ENCODE results near the gene NATD1.

Gene NATD1

GRCh38 chr17:21223086-21223485 lies 30.1 kb downstream of the NATD1 start:
- Histone ChIP-seq H3K4me1 (ENCODE audit: control insufficient read depth, insufficient read depth, low read length, poor library complexity, severe bottlenecking) (no peaks in the 10 kb centered on the region), H3K4me3 (ENCODE audit: extremely low read depth, insufficient read depth, low read length, poor library complexity, severe bottlenecking) (no peak overlapping the region), H3K36me3 (ENCODE audit: control insufficient read depth, insufficient read depth, low read length) (peaks cover 11% of the 10 kb centered on the region), H3K27ac (ENCODE audit: low read depth, low read length, severe bottlenecking) (no peak overlapping the region), H3K9me3 (ENCODE audit: control insufficient read depth, low read length) (peaks cover 8% of the 10 kb centered on the region)
- WGBS, 2 experiments (ENCODE audit: insufficient coverage in 2 of 2): 90 to 94% methylated on average over 5 to 6 of the region's 6 CpGs

- Histone ChIP-seq H3K9me3 (ENCODE audit: control insufficient read depth, low read length) (peaks cover 8% of the 10 kb centered on the region), H3K4me1 (ENCODE audit: control insufficient read depth, insufficient read depth, low read length, poor library complexity, severe bottlenecking) (peaks cover 8% of the 10 kb centered on the region), H3K27ac (ENCODE audit: low read depth, low read length, severe bottlenecking) (no peak overlapping the region), H3K36me3 (ENCODE audit: control insufficient read depth, insufficient read depth, low read length) (peaks cover 15% of the 10 kb centered on the region), H3K4me3 (ENCODE audit: extremely low read depth, insufficient read depth, low read length, poor library complexity, severe bottlenecking) (no peak overlapping the region)
- 89 to 100% methylated on average over 2 to 3 of the region's 3 CpGs for WGBS, 2 experiments (ENCODE audit: insufficient coverage in 2 of 2)
These were observed 34.3 kb downstream of the NATD1 start for GRCh38 chr17:21218831-21219380.

- peaks cover 8% of the 10 kb centered on the region for H3K4me1 ChIP-seq (ENCODE audit: control insufficient read depth, insufficient read depth, low read length, poor library complexity, severe bottlenecking)
- H3K9me3 ChIP-seq (ENCODE audit: control insufficient read depth, low read length): peaks cover 8% of the 10 kb centered on the region
- WGBS, 2 experiments (ENCODE audit: insufficient coverage in 2 of 2): 40 to 75% methylated on average over 1 of the region's 3 CpGs
- peaks cover 15% of the 10 kb centered on the region for H3K36me3 ChIP-seq (ENCODE audit: control insufficient read depth, insufficient read depth, low read length)
- H3K4me3 ChIP-seq (ENCODE audit: extremely low read depth, insufficient read depth, low read length, poor library complexity, severe bottlenecking): no peak overlapping the region
- H3K27ac ChIP-seq (ENCODE audit: low read depth, low read length, severe bottlenecking): no peak overlapping the region
These were observed 35.1 kb downstream of the NATD1 start for GRCh38 chr17:21218101-21218500.

- H3K4me3 ChIP-seq (ENCODE audit: extremely low read depth, insufficient read depth, low read length, poor library complexity, severe bottlenecking): no peak overlapping the region
- H3K9me3 ChIP-seq (ENCODE audit: control insufficient read depth, low read length): peaks cover 7% of the 10 kb centered on the region
- WGBS, 2 experiments (ENCODE audit: insufficient coverage in 2 of 2): no CpG with 5 or more reads among the region's 1 CpG
- peaks cover 7% of the 10 kb centered on the region for H3K36me3 ChIP-seq (ENCODE audit: control insufficient read depth, insufficient read depth, low read length)
- H3K27ac ChIP-seq (ENCODE audit: low read depth, low read length, severe bottlenecking): no peak overlapping the region
- H3K4me1 ChIP-seq (ENCODE audit: control insufficient read depth, insufficient read depth, low read length, poor library complexity, severe bottlenecking): peaks cover 12% of the 10 kb centered on the region
These were observed 35.9 kb downstream of the NATD1 start for GRCh38 chr17:21217346-21217745.

GRCh38 chr17:21215935-21216334 lies 37.3 kb downstream of the NATD1 start:
- H3K27ac ChIP-seq (ENCODE audit: low read depth, low read length, severe bottlenecking): no peak overlapping the region
- 93 to 94% methylated on average over 4 of the region's 6 CpGs for WGBS, 2 experiments (ENCODE audit: insufficient coverage in 2 of 2)
- no peak overlapping the region for H3K4me3 ChIP-seq (ENCODE audit: extremely low read depth, insufficient read depth, low read length, poor library complexity, severe bottlenecking)

GRCh38 chr17:21214777-21215541 lies 38.3 kb downstream of the NATD1 start:
- Histone ChIP-seq H3K4me3 (ENCODE audit: extremely low read depth, insufficient read depth, low read length, poor library complexity, severe bottlenecking) (peak overlapping the region; percentile 99), H3K4me1 (ENCODE audit: control insufficient read depth, insufficient read depth, low read length, poor library complexity, severe bottlenecking) (peaks cover 20% of the 10 kb centered on the region), H3K36me3 (ENCODE audit: control insufficient read depth, insufficient read depth, low read length) (peaks cover 19% of the 10 kb centered on the region), H3K27ac (ENCODE audit: low read depth, low read length, severe bottlenecking) (peak overlapping the region; percentile 95), H3K9me3 (ENCODE audit: control insufficient read depth, low read length) (no peaks in the 10 kb centered on the region)
- 6 to 13% methylated on average over 19 to 23 of the region's 23 CpGs for WGBS, 2 experiments (ENCODE audit: insufficient coverage in 2 of 2)

More at GRCh38 chr17:21215935-21216334, 37.3 kb downstream of the NATD1 start:
- H3K9me3 ChIP-seq (ENCODE audit: control insufficient read depth, low read length): no peaks in the 10 kb centered on the region
- peaks cover 9% of the 10 kb centered on the region for H3K36me3 ChIP-seq (ENCODE audit: control insufficient read depth, insufficient read depth, low read length)
- peaks cover 20% of the 10 kb centered on the region for H3K4me1 ChIP-seq (ENCODE audit: control insufficient read depth, insufficient read depth, low read length, poor library complexity, severe bottlenecking)

- H3K27ac ChIP-seq (ENCODE audit: low read depth, low read length, severe bottlenecking): peak within 1 kb of the TSS; percentile 95
- H3K4me3 ChIP-seq (ENCODE audit: extremely low read depth, insufficient read depth, low read length, poor library complexity, severe bottlenecking): peak within 1 kb of the TSS; percentile 99
- 1% methylated on average over 49 to 72 of the region's 76 CpGs for WGBS, 2 experiments (ENCODE audit: insufficient coverage in 2 of 2)
- H3K4me1 ChIP-seq (ENCODE audit: control insufficient read depth, insufficient read depth, low read length, poor library complexity, severe bottlenecking): peaks cover 20% of the 10 kb centered on the region
- no peaks in the 10 kb centered on the region for H3K9me3 ChIP-seq (ENCODE audit: control insufficient read depth, low read length)
- H3K36me3 ChIP-seq (ENCODE audit: control insufficient read depth, insufficient read depth, low read length): peaks cover 27% of the 10 kb centered on the region
These were observed 39.0 kb downstream of the NATD1 start, which contains the start of gene TMEM11 for GRCh38 chr17:21214015-21214776. TSS of gene TMEM11 (minus strand) at chr17:21214161. CDS start at chr17:21214152, 9 bp downstream.

GRCh38 chr17:21213638-21214014 lies 39.6 kb downstream of the NATD1 start:
- H3K36me3 ChIP-seq (ENCODE audit: control insufficient read depth, insufficient read depth, low read length): peaks cover 32% of the 10 kb centered on the region
- H3K4me1 ChIP-seq (ENCODE audit: control insufficient read depth, insufficient read depth, low read length, poor library complexity, severe bottlenecking): peaks cover 20% of the 10 kb centered on the region
- 0% methylated on average over 25 to 34 of the region's 35 CpGs for WGBS, 2 experiments (ENCODE audit: insufficient coverage in 2 of 2)
- peak overlapping the region; percentile 95 for H3K27ac ChIP-seq (ENCODE audit: low read depth, low read length, severe bottlenecking)
- H3K4me3 ChIP-seq (ENCODE audit: extremely low read depth, insufficient read depth, low read length, poor library complexity, severe bottlenecking): peak overlapping the region; percentile 99
- H3K9me3 ChIP-seq (ENCODE audit: control insufficient read depth, low read length): no peaks in the 10 kb centered on the region

GRCh38 chr17:21212826-21213637 lies 40.2 kb downstream of the NATD1 start:
- peaks cover 38% of the 10 kb centered on the region for H3K36me3 ChIP-seq (ENCODE audit: control insufficient read depth, insufficient read depth, low read length)
- H3K9me3 ChIP-seq (ENCODE audit: control insufficient read depth, low read length): no peaks in the 10 kb centered on the region
- H3K4me1 ChIP-seq (ENCODE audit: control insufficient read depth, insufficient read depth, low read length, poor library complexity, severe bottlenecking): peaks cover 20% of the 10 kb centered on the region
- H3K27ac ChIP-seq (ENCODE audit: low read depth, low read length, severe bottlenecking): peak overlapping the region; percentile 95
- 8 to 12% methylated on average over 9 to 16 of the region's 18 CpGs for WGBS, 2 experiments (ENCODE audit: insufficient coverage in 2 of 2)
- peak overlapping the region; percentile 99 for H3K4me3 ChIP-seq (ENCODE audit: extremely low read depth, insufficient read depth, low read length, poor library complexity, severe bottlenecking)

GRCh38 chr17:21211825-21212479 lies 41.3 kb downstream of the NATD1 start:
- H3K4me3 ChIP-seq (ENCODE audit: extremely low read depth, insufficient read depth, low read length, poor library complexity, severe bottlenecking): peak overlapping the region; percentile 99
- WGBS, 2 experiments (ENCODE audit: insufficient coverage in 2 of 2): 86 to 92% methylated on average over 7 of the region's 9 CpGs
- H3K27ac ChIP-seq (ENCODE audit: low read depth, low read length, severe bottlenecking): no peak overlapping the region
- peaks cover 20% of the 10 kb centered on the region for H3K4me1 ChIP-seq (ENCODE audit: control insufficient read depth, insufficient read depth, low read length, poor library complexity, severe bottlenecking)
- H3K9me3 ChIP-seq (ENCODE audit: control insufficient read depth, low read length): no peaks in the 10 kb centered on the region
- peaks cover 37% of the 10 kb centered on the region for H3K36me3 ChIP-seq (ENCODE audit: control insufficient read depth, insufficient read depth, low read length)
